ENCODE results near the gene HACE1.
"Not testable (repeated sequence)": the region's sequence is repeated elsewhere in the genome, so short reads cannot be mapped to it uniquely, and the experiment has no call there.

HACE1 gene

GRCh38 chr6:104820820-104821219 is 38.9 kb downstream of the HACE1 start:
- DNase-seq: not testable (repeated sequence)

- no peak for DNase-seq
These were observed 43.6 kb downstream of the HACE1 start for GRCh38 chr6:104816125-104816524.

GRCh38 chr6:104814743-104815142 is 45.0 kb downstream of the HACE1 start:
- DNase-seq: no peak

GRCh38 chr6:104813552-104813951 is 46.2 kb downstream of the HACE1 start:
- DNase-seq: no peak

GRCh38 chr6:104809116-104809515 is 50.6 kb downstream of the HACE1 start:
- no peak for DNase-seq

GRCh38 chr6:104805335-104805734 is 54.4 kb downstream of the HACE1 start:
- DNase-seq: not testable (repeated sequence)

- DNase-seq: no peak
These were observed 60.5 kb downstream of the HACE1 start for GRCh38 chr6:104799134-104799657.

GRCh38 chr6:104796031-104796785 is 63.5 kb downstream of the HACE1 start:
- no peak for DNase-seq

- no peak for DNase-seq
These were observed 64.4 kb downstream of the HACE1 start for GRCh38 chr6:104795363-104795762.

- no peak for DNase-seq
These were observed 69.9 kb downstream of the HACE1 start for GRCh38 chr6:104789770-104790190.

GRCh38 chr6:104788400-104788799 is 71.3 kb downstream of the HACE1 start:
- DNase-seq: no peak

GRCh38 chr6:104787305-104787704 is 72.4 kb downstream of the HACE1 start:
- DNase-seq: no peak

GRCh38 chr6:104784884-104785283 is 74.8 kb downstream of the HACE1 start:
- DNase-seq: no peak

GRCh38 chr6:104771258-104771832 is 88.4 kb downstream of the HACE1 start:
- no peak for DNase-seq

GRCh38 chr6:104768906-104769305 is 90.8 kb downstream of the HACE1 start:
- DNase-seq: no peak

GRCh38 chr6:104766595-104766994 is 93.1 kb downstream of the HACE1 start:
- no peak for DNase-seq

GRCh38 chr6:104754788-104755409 is 104.8 kb downstream of the HACE1 start:
- no peak for DNase-seq

- DNase-seq: no peak
These were observed 106.5 kb downstream of the HACE1 start for GRCh38 chr6:104753251-104753650.

GRCh38 chr6:104750449-104750848 is 109.3 kb downstream of the HACE1 start:
- no peak for DNase-seq

GRCh38 chr6:104739124-104739523 is 120.6 kb downstream of the HACE1 start:
- DNase-seq: not testable (repeated sequence)

GRCh38 chr6:104737567-104737966 is 122.2 kb downstream of the HACE1 start:
- DNase-seq: not testable (repeated sequence)

- DNase-seq: no peak
These were observed 123.2 kb downstream of the HACE1 start for GRCh38 chr6:104736545-104736944.

- no peak for DNase-seq
These were observed 129.3 kb downstream of the HACE1 start for GRCh38 chr6:104730450-104730849.

GRCh38 chr6:104729433-104729832 is 130.3 kb downstream of the HACE1 start:
- no peak for DNase-seq
